Measurements from ENCODE around the gene NCAPG2. TPM values are rescaled to one million over a fixed set of nuclear protein-coding genes. Genes with fewer than 3 reads are reported as not detected.

NCAPG2 gene
- total and polyA plus RNA-seq, 2 of the 13 experiments (the other 11 are each of a cell fraction or from before 2014, with no cell fraction given): 15.1 to 30.7 TPM

- TF ChIP-seq BATF2 (CRISPR knock-in tag; IDR thresholded peaks at IDR 0.05) (no peak), ZNF557 (CRISPR knock-in tag; IDR thresholded peaks at IDR 0.05) (no peak), ZNF768 (CRISPR knock-in tag; IDR thresholded peaks at IDR 0.05) (peak; percentile 15; the same call in 1 of the 2 replicates), THRA (CRISPR knock-in tag; IDR thresholded peaks at IDR 0.05; ENCODE audit: borderline replicate concordance) (no peak), GMEB2 (CRISPR knock-in tag; IDR thresholded peaks at IDR 0.05; ENCODE audit: low read depth) (no peak), ZNF350 (CRISPR knock-in tag; IDR thresholded peaks at IDR 0.05; ENCODE audit: borderline replicate concordance, low read depth) (no peak), ZSCAN22 (CRISPR knock-in tag; IDR thresholded peaks at IDR 0.05) (no peak), HMG20A (CRISPR knock-in tag; IDR thresholded peaks at IDR 0.05; ENCODE audit: borderline replicate concordance) (no peak), ZNF552 (CRISPR knock-in tag; IDR thresholded peaks at IDR 0.05; ENCODE audit: borderline replicate concordance) (no peak), KAT7 (CRISPR knock-in tag; IDR thresholded peaks at IDR 0.05; ENCODE audit: borderline replicate concordance) (0 out of 2 replicates have a peak, but pooled peaks have one; percentile 36), ZNF253 (CRISPR knock-in tag; IDR thresholded peaks at IDR 0.05; ENCODE audit: borderline replicate concordance) (no peak), ZNF569 (CRISPR knock-in tag; IDR thresholded peaks at IDR 0.05; ENCODE audit: borderline replicate concordance) (no peak), ZC3H13 (CRISPR knock-in tag; IDR thresholded peaks at IDR 0.05) (0 out of 2 replicates have a peak, but pooled peaks have one; percentile 44), HNRNPUL1 (IDR thresholded peaks at IDR 0.05; ENCODE audit: low read depth, low read length) (no peak), BORCS8-MEF2B (CRISPR knock-in tag; IDR thresholded peaks at IDR 0.05) (no peak), ZNF274 (CRISPR knock-in tag; IDR thresholded peaks at IDR 0.05) (no peak), RAD21 (CRISPR knock-in tag; IDR thresholded peaks at IDR 0.05) (peak; percentile 25; the same call in 1 of the 2 replicates), ZBTB10 (CRISPR knock-in tag; IDR thresholded peaks at IDR 0.05; ENCODE audit: borderline replicate concordance) (no peak), RFXANK (CRISPR knock-in tag; IDR thresholded peaks at IDR 0.05) (no peak), ZNF510 (CRISPR knock-in tag; IDR thresholded peaks at IDR 0.05; ENCODE audit: low read depth) (no peak), PATZ1 (CRISPR knock-in tag; IDR thresholded peaks at IDR 0.05) (peak; percentile 60; the same call in 1 of the 2 replicates)
Observed at GRCh38 chr7:158586499-158587161, 118.0 kb downstream of the NCAPG2 start (continued).

Measured in HepG2 (cell line).